Measurements from ENCODE around the gene ARFIP1. TPM values are rescaled to one million over a fixed set of nuclear protein-coding genes. Genes with fewer than 3 reads are reported as not detected.

The ARFIP1 gene
- total and polyA plus RNA-seq, 9 of the 15 experiments (the other 6 are each of a cell fraction or from before 2014, with no cell fraction given): 14.1 to 25.1 (median 20.9) TPM

DNA sequence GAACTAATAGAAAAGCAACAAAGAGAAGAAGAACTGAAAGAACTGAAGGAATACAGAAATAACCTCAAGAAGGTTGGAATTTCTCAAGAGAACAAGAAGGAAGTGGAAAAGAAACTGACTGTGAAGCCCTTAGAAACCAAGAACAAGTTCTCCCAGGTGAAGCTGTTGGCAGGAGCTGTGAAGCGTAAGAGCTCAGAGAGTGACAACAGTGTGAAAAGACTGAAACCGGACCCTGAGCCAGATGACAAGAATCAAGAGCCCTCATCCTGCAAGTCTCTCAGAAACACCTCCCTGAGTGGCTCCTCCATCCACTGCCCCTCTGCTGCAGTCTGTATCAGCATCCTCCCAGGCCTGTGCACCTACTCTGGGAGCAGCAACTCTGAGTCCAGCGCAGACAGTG, 148.0 kb downstream of the ARFIP1 start:
- no peak overlapping the region for H3K4me3 ChIP-seq
- H2AFZ ChIP-seq (ENCODE audit: low read depth, low read length): no peak overlapping the region
- WGBS (ENCODE audit: insufficient coverage, low coverage, missing lambda C conversion rate): 21% methylated on average over 3 of the region's 3 CpGs
- H4K20me1 ChIP-seq (replicated peaks; ENCODE audit: control insufficient read depth, insufficient read depth, low read length): no peaks in the 10 kb centered on the region
- H3K9me3 ChIP-seq (replicated peaks; ENCODE audit: control insufficient read depth, insufficient read depth, low read depth, low read length): no peaks in the 10 kb centered on the region
- no peak overlapping the region for H3K27ac ChIP-seq (ENCODE audit: extremely low read depth, low read depth, low read length)
- no peak overlapping the region for H3K9ac ChIP-seq (ENCODE audit: insufficient read depth in 1 of 2, low read depth in 2 of 2, low read length in 2 of 2)
- no peaks in the 10 kb centered on the region for H3K9me1 ChIP-seq (ENCODE audit: control insufficient read depth, insufficient read depth, low read length)
- peaks cover 0 to 2% of the 10 kb centered on the region in 2 experiments; a peak in 3 of 5 replicates for H3K27me3 ChIP-seq (ENCODE audit: control insufficient read depth in 2 of 2, insufficient read depth in 2 of 2, low read length in 2 of 2)
- intact Hi-C loops (cut with micrococcal nuclease): no loop called here
- ChIA-PET POLR2A (interaction anchor here (0.5 to 0.8 kb wide), 2 partner anchors 10 to 415 kb away, joined by 3 read pairs; no protein-coding TSS in a partner anchor), CTCF (ENCODE audit: low intra/inter-chr PET ratio) (no interaction called here)
- no peak for DNase-seq (ENCODE audit: extremely low read depth in 1 of 4, low spot score in 3 of 4)
- peak; percentile 22; the same call in 1 of the 3 replicates for ATAC-seq
- no peaks in the 10 kb centered on the region for H3K79me2 ChIP-seq (ENCODE audit: control insufficient read depth, insufficient read depth, low read length)
- H3K4me1 ChIP-seq (replicated peaks in 1 of 2; ENCODE audit: control insufficient read depth in 2 of 2, insufficient read depth in 2 of 2, low read length in 2 of 2): no peaks in the 10 kb centered on the region; a peak in 1 of 5 replicates
- no TSS peak for BruUV-seq (replicated peaks)
- H3K4me2 ChIP-seq (ENCODE audit: insufficient read depth, low read length): no peak overlapping the region
- no peaks in the 10 kb centered on the region for H3K36me3 ChIP-seq (ENCODE audit: control insufficient read depth, insufficient read depth, low read length)
- in situ Hi-C loops (cut with MboI): no loop called here
- no peak for FAIRE-seq
- TF ChIP-seq STAT6 (CRISPR knock-in tag; IDR thresholded peaks at IDR 0.05) (no peak), SFPQ (IDR thresholded peaks at IDR 0.05; ENCODE audit: low read depth, low read length) (no peak), RFX1 (IDR thresholded peaks at IDR 0.05) (no peak), CHCHD3 (CRISPR knock-in tag; IDR thresholded peaks at IDR 0.05) (no peak), RB1 (IDR thresholded peaks at IDR 0.05; ENCODE audit: low read depth) (no peak), IFI16 (CRISPR knock-in tag; IDR thresholded peaks at IDR 0.05) (no peak), ILK (tag; IDR thresholded peaks at IDR 0.05; ENCODE audit: borderline replicate concordance, low read depth) (no peak), HNRNPK (IDR thresholded peaks at IDR 0.05; ENCODE audit: low read depth, low read length, poor library complexity, severe bottlenecking) (no peak), RAD21 (CRISPR knock-in tag; conservative IDR thresholded peaks at IDR 0.05 in 1 of 2, IDR thresholded peaks at IDR 0.05 in 1 of 2) (no peak), NFXL1 (CRISPR knock-in tag; IDR thresholded peaks at IDR 0.05) (no peak), ZFP30 (CRISPR knock-in tag; IDR thresholded peaks at IDR 0.05; ENCODE audit: borderline replicate concordance) (no peak), ZNF175 (CRISPR knock-in tag; IDR thresholded peaks at IDR 0.05; ENCODE audit: low read depth) (no peak)
- TF ChIP-seq, protein P1, sequence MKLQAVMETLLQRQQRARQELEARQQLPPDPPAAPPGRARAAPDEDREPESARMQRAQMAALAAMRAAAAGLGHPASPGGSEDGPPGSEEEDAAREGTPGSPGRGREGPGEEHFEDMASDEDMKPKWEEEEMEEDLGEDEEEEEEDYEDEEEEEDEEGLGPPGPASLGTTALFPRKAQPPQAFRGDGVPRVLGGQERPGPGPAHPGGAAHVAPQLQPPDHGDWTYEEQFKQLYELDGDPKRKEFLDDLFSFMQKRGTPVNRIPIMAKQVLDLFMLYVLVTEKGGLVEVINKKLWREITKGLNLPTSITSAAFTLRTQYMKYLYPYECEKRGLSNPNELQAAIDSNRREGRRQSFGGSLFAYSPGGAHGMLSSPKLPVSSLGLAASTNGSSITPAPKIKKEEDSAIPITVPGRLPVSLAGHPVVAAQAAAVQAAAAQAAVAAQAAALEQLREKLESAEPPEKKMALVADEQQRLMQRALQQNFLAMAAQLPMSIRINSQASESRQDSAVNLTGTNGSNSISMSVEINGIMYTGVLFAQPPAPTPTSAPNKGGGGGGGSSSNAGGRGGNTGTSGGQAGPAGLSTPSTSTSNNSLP (IDR thresholded peaks at IDR 0.05; ENCODE audit: borderline replicate concordance, low read depth, low read length): no peak
- TF ChIP-seq, protein P2, sequence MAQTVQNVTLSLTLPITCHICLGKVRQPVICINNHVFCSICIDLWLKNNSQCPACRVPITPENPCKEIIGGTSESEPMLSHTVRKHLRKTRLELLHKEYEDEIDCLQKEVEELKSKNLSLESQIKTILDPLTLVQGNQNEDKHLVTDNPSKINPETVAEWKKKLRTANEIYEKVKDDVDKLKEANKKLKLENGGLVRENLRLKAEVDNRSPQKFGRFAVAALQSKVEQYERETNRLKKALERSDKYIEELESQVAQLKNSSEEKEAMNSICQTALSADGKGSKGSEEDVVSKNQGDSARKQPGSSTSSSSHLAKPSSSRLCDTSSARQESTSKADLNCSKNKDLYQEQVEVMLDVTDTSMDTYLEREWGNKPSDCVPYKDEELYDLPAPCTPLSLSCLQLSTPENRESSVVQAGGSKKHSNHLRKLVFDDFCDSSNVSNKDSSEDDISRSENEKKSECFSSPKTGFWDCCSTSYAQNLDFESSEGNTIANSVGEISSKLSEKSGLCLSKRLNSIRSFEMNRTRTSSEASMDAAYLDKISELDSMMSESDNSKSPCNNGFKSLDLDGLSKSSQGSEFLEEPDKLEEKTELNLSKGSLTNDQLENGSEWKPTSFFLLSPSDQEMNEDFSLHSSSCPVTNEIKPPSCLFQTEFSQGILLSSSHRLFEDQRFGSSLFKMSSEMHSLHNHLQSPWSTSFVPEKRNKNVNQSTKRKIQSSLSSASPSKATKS (CRISPR knock-in tag; IDR thresholded peaks at IDR 0.05): no peak
